ENCODE data around the gene ALKBH5.
"Not testable (repeated sequence)": the region's sequence is repeated elsewhere in the genome, so short reads cannot be mapped to it uniquely, and the experiment has no call there.

ALKBH5 gene

GRCh38 chr17:18187226-18187625 is 3.6 kb downstream of the ALKBH5 start:
- no peak for DNase-seq

- no peak for DNase-seq
Measured at GRCh38 chr17:18187821-18188761, 4.5 kb downstream of the ALKBH5 start.

- DNase-seq: no peak
Measured at GRCh38 chr17:18190628-18191235, 7.1 kb downstream of the ALKBH5 start.

GRCh38 chr17:18191236-18191667 is 7.6 kb downstream of the ALKBH5 start:
- DNase-seq: no peak

GRCh38 chr17:18191967-18192366 is 8.3 kb downstream of the ALKBH5 start:
- DNase-seq: no peak

- DNase-seq: no peak
Measured at GRCh38 chr17:18194394-18194793, 10.8 kb downstream of the ALKBH5 start.

GRCh38 chr17:18194804-18195203 is 11.2 kb downstream of the ALKBH5 start:
- no peak for DNase-seq

GRCh38 chr17:18195246-18195645 is 11.6 kb downstream of the ALKBH5 start:
- DNase-seq: no peak

- no peak for DNase-seq
Measured at GRCh38 chr17:18197535-18198194, 14.0 kb downstream of the ALKBH5 start.

GRCh38 chr17:18198530-18198929 is 14.9 kb downstream of the ALKBH5 start:
- DNase-seq: no peak

GRCh38 chr17:18201108-18201507 is 17.5 kb downstream of the ALKBH5 start:
- DNase-seq: no peak

- DNase-seq: no peak
Measured at GRCh38 chr17:18203308-18203707, 19.7 kb downstream of the ALKBH5 start.

GRCh38 chr17:18205861-18206260 is 22.2 kb downstream of the ALKBH5 start:
- no peak for DNase-seq

- no peak for DNase-seq
Measured at GRCh38 chr17:18206962-18207361, 23.3 kb downstream of the ALKBH5 start.

- no peak for DNase-seq
Measured at GRCh38 chr17:18208092-18208491, 24.5 kb downstream of the ALKBH5 start.

- no peak for DNase-seq
Measured at GRCh38 chr17:18213666-18214270, 30.1 kb downstream of the ALKBH5 start.

- DNase-seq: not testable (repeated sequence)
Measured at GRCh38 chr17:18216906-18217305, 33.3 kb downstream of the ALKBH5 start.

- DNase-seq: no peak
Measured at GRCh38 chr17:18217412-18218015, 33.9 kb downstream of the ALKBH5 start.

GRCh38 chr17:18218756-18219415 is 35.3 kb downstream of the ALKBH5 start:
- DNase-seq: no peak

GRCh38 chr17:18224053-18224386 is 40.4 kb downstream of the ALKBH5 start:
- DNase-seq: no peak

GRCh38 chr17:18224387-18225120 is 40.9 kb downstream of the ALKBH5 start:
- DNase-seq: no peak

Data from COR-L47 (cell line).